HG03575 (cell line): Measurements from ENCODE around the gene ADRB1.

Experiments used
- ATAC-seq: cut with Tn5 transposase; IDR thresholded peaks from one replicate; pipeline ENCODE4 v1.9.1; 2021; ENCODE audit not compliant: unreplicated experiment, insufficient number of reproducible peaks, low FRiP score; ENCODE audit errors: extremely low read depth

ADRB1 gene

GRCh38 chr10:114043532-114044246 lies at the start of gene ADRB1:
Gene ADRB1, plus strand, starts transcription at chr10:114043866. Its CDS starts 267 bp downstream, at chr10:114044133.
- no peak for ATAC-seq

DNA sequence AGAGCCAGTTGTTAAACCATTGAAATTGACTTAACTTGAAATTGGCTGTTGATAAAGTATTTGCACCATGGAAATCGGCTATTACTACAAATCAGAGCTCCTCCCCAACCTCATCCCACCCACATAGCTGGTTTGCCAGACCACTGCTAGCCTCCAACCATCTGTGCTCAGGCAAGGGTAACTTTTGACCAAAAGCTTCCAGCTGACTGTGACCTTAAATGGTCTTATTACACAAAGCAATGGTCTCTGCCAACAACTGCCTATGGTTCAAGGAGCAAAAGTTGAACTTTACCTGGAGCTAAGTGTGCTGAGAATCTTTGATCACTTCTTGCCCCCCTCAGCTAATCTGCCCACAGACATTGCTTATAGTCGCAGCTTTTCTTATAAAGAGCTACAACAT lies 48.5 kb upstream of the ADRB1 start:
- ATAC-seq: no peak

GRCh38 chr10:113997428-113997827 lies 46.2 kb upstream of the ADRB1 start:
- ATAC-seq: no peak

- ATAC-seq: no peak
These were observed 44.1 kb upstream of the ADRB1 start for GRCh38 chr10:113999531-113999930.

DNA sequence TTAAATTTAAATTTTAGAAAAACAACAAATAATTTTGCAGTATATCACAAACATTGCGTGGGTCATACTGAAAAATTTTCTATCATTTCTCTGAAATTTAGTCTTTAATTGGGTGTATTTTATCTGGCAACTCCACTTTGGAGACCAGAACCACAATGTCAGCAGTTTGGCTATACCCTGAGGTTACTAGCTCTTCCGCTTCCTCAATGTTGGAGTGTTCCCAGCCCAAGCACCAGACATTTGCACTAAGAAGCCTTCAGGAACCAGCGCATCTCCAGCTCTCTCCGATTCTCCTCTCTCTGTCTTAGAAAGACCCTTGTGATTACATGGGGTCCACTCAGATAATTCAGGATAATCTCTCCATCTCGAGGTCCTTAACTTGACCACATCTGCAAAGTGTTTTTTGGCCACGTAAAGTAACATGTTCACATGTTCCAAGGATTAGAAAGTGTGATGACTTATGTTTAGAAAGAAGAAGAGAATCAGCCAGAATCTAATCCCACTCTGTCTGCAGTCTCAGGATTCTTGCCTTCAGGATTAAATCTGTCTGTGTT lies 43.1 kb upstream of the ADRB1 start:
- no peak for ATAC-seq

DNA sequence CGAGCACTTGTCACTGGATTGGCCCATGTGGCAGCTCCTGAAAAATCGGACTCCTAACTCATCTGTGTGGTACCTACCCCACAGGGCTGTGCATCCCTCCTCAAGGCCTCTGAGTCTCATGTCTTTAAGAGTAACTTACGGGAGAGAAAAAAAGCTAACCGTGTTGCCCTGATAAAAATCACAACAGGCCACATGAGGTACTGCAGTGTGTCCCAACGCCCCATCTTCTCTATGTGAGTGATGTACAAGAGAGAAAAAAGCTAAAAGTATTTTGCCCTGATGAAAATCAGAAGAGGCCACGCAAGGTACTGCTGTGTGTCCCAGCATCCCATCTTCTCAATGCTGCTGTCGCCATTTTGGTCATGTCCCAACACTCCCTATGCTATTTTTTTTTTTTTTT lies 41.2 kb upstream of the ADRB1 start:
- ATAC-seq: no peak

DNA sequence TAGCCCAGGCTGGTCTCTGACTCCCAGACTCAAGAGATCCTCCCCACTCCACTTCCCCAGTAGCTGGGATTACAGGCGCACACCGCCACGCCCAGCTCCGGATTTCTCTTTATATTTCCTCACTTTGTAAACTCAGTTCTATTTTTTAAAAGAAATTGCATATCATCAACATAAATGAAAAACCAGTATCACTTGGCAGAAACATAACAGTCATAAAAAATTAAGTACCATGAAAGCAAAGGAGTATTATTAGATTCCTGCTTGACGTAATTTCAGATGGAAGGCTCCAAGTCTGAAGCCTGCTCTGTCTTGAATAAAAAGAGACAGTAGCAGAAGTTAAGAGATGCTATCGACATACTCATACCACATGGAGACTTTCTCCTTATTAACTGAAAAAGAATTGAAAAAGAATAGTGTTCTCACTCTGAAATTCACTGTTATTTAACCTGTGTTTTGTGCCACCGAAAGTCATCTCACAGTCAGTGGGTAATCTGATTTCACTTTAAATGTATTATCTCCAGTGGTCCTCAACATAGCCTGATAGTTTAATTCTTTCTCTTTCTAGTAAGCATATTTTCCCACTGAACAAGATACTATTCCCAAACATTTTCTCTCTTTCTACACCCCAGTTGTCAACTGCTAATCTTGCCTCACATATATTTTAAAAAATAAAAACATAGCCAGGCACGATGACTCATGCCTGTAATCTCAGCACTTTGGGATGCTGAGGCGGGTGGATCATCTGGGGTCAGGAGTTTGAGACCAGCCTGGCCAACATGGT lies 40.3 kb upstream of the ADRB1 start:
- no peak for ATAC-seq

GRCh38 chr10:114009281-114009996 lies 34.2 kb upstream of the ADRB1 start:
- no peak for ATAC-seq

DNA sequence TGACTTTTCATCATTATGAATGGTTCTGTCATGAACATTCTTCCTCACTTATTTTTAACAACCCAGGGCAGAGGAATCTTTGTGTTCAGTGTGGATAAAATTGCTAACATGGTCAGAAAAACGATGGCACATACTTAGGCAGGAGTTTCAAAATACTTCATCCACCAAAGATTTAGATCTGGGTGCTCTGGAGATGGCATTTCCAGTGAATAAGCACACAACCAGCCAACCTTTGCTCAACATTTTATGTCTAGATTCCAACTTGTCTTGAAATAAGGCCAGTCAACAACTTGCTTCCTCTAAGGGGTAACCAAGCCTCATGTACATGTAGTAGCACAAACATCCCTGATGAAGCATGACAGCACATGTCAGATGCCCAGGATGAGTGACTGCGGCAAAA lies 33.4 kb upstream of the ADRB1 start:
- ATAC-seq: no peak

DNA sequence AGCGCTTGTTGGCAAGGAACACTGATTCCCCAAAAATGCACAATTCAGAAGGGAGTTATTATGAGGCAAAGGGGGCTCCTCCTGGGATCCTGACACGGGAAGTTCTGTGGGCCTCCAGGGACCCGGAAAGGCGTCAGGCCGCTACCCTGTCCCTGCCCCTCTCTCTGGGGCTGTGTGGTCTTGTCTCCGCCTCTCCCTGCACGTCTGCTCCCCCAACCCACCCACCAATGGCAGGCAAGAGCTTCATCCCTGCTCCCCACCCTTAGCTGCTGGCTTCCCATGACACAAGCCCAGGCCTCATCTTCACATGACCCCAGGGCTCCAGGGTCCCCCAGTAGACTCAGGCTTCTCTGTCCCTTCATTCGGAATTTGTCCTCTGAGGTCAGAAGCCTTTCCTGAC lies 31.0 kb upstream of the ADRB1 start:
- ATAC-seq: no peak

- no peak for ATAC-seq
These were observed 28.0 kb upstream of the ADRB1 start for GRCh38 chr10:114015708-114016107.

GRCh38 chr10:114017271-114017670 lies 26.4 kb upstream of the ADRB1 start:
- ATAC-seq: no peak

DNA sequence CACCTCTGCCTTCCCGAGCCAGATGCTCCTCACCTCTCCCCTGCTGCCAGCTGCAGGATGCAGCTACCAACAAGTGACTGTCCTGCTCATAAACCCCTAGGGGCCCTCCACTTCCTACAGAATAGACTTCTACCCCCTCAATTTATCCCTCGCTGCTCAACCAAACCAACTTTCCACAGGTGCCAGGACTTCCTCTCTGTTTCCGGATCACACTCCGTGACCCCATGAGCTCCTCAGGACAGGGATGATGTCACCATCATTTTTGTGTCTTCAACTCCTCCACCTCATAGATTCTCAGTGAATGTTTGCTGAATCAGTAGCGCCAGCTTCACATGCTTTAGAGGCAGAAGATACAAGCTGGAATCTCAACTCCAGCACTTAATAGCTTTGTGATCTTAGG lies 25.8 kb upstream of the ADRB1 start:
- ATAC-seq: no peak

GRCh38 chr10:114019226-114019625 lies 24.4 kb upstream of the ADRB1 start:
- ATAC-seq: no peak

GRCh38 chr10:114021154-114021553 lies 22.5 kb upstream of the ADRB1 start:
- no peak for ATAC-seq

DNA sequence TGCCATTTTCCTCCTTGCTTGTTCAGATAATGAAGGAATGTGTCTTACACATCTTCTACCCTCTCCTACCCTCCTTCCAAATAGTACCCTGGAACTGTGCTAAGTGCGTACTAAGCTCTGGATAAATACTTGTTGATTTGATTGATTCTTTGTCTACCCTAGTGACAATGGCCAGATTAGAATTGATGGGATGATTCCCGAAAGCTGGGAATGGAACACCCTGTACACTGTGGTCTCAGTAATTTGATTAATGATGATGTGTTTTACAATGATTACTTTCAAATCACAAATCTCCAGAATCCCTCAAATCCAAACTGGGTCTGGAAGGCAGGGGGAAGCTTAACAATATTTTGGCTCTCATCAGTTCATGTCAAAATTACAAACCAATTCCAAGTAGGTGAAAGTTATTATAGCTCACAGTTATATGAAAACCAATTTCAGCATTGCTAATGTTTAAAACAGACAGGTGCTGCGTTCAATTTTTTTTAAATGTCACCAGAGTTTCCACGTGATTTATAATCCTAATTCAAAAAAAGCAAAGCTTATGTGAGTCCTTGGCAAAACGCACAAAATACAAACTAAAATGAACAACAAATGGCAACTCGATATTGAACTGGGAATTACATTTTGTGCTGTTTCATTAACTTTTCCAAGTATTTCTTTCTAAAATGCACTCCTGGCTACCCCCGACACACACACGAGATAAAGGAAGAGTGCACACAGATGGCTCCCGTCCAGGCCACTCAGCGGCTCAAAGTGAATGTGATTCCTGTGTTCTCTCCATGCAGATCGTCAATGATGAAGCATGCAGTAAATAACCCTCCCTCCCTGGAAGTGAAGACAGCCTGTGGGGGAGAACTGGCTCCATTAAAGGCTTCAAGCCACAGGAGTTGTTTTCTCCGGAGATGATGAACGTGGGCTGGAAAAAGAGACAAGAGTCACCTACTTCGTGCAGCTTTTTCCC lies 21.7 kb upstream of the ADRB1 start:
- ATAC-seq: no peak

DNA sequence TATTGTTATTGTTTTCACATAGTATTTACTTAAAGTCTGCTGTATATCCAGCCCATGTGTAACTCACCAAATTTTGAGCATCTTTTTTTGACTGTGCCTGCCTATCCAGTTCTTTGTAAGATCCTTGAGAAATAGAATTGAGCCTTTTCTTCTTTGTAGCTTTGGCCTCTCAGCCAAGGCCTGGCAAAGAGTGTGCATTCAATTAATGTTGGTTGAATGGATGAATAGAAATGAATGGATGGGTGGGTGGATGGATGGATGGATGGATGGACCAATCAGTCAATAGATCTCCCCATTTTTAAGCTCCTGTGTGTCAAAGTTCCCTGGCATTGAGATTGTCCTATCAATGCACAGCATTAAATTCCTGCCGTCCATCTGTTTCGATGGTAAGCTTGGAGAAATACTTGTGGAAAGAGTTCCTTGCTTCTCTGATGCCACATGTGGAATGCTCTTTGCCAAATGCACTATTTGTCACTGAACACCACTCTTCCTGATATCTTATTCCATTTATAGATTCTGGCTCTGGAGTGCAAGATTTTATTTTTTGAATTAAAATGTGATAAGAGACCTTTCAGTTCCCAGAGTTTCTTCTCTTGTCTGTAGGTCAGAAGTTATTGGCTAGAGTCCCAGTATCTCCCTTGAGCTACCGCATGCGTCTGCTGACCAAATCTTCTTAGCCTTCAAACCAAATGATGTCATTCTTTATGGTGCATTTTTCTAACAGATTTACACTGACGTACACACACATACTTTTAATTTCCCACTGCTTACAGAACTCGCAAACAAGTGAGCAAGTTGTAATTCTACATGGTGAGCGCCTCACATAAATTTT lies 20.7 kb upstream of the ADRB1 start:
- no peak for ATAC-seq
